ENCODE data around the gene RNASE1.

The RNASE1 gene

GRCh38 chr14:20805485-20805884 is 2.8 kb upstream of the RNASE1 start:
- ChIA-PET CTCF (no interaction called here), POLR2A (no interaction called here)
- Histone ChIP-seq H3K4me1 (ENCODE audit: control insufficient read depth, insufficient read depth, low read length) (peaks cover 7% of the 10 kb centered on the region), H3K4me3 (ENCODE audit: low read depth, low read length) (no peak overlapping the region), H3K36me3 (ENCODE audit: control insufficient read depth in 2 of 2, insufficient read depth in 1 of 2, low read length in 2 of 2) (no peaks in the 10 kb centered on the region), H3K27ac (ENCODE audit: extremely low read depth, low read depth, low read length) (no peak overlapping the region), H3K9me3 (ENCODE audit: control insufficient read depth, insufficient read depth, low read depth, low read length) (no peaks in the 10 kb centered on the region)
- TF ChIP-seq, protein P1, sequence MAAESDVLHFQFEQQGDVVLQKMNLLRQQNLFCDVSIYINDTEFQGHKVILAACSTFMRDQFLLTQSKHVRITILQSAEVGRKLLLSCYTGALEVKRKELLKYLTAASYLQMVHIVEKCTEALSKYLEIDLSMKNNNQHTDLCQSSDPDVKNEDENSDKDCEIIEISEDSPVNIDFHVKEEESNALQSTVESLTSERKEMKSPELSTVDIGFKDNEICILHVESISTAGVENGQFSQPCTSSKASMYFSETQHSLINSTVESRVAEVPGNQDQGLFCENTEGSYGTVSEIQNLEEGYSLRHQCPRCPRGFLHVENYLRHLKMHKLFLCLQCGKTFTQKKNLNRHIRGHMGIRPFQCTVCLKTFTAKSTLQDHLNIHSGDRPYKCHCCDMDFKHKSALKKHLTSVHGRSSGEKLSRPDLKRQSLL (tag by site-specific recombination; IDR thresholded peaks at IDR 0.05) = no peak
- TF ChIP-seq ZFP37 (tag by site-specific recombination; IDR thresholded peaks at IDR 0.05) (no peak), ZNF311 (tag by site-specific recombination; IDR thresholded peaks at IDR 0.05; ENCODE audit: borderline replicate concordance) (no peak), ZNF837 (tag by site-specific recombination; IDR thresholded peaks at IDR 0.05) (no peak), ZNF768 (tag by site-specific recombination; IDR thresholded peaks at IDR 0.05) (no peak), ZNF629 (tag by site-specific recombination; IDR thresholded peaks at IDR 0.05) (no peak), ZNF16 (tag by site-specific recombination; IDR thresholded peaks at IDR 0.05; ENCODE audit: low read depth) (no peak), ZNF560 (tag by site-specific recombination; IDR thresholded peaks at IDR 0.05; ENCODE audit: borderline replicate concordance) (no peak), ZNF423 (tag by site-specific recombination; IDR thresholded peaks at IDR 0.05) (no peak), ATF2 (tag by site-specific recombination; IDR thresholded peaks at IDR 0.05; ENCODE audit: low read depth) (no peak), ZNF555 (tag by site-specific recombination; conservative IDR thresholded peaks at IDR 0.05) (no peak)

DNA sequence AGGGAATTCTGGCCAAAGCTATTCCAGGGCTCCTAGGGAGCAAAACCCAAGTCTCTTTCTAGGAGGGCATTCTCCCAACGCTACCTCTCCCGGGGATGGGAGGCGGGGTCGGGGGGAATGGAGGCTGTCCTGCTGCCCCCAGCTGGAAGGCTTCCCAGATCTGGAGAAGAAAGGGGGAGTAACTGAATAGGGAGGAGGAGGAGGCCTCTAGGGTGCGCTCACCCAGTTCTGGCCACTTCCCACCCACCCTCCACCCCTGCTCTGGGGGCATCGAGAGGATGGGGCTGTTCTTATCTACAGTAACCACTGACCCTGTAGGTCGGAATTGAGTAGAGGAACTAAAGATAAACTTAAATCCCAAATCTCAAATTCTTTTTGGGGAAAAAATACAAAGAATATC is 579 bp upstream of the RNASE1 start:
- CTCF ChIA-PET = no interaction called here
- H3K27ac ChIP-seq (ENCODE audit: extremely low read depth, low read depth, low read length) = no peak overlapping the region
- H3K4me3 ChIP-seq (ENCODE audit: low read depth, low read length) = no peak overlapping the region
- TF ChIP-seq ZNF114 (tag by site-specific recombination; IDR thresholded peaks at IDR 0.05) (no peak), ZNF19 (tag by site-specific recombination; IDR thresholded peaks at IDR 0.05; ENCODE audit: low read depth) (no peak), PRDM2 (tag by site-specific recombination; IDR thresholded peaks at IDR 0.05; ENCODE audit: borderline replicate concordance) (no peak), ZNF266 (tag by site-specific recombination; IDR thresholded peaks at IDR 0.05; ENCODE audit: low read depth) (no peak)
- TF ChIP-seq, protein P2, sequence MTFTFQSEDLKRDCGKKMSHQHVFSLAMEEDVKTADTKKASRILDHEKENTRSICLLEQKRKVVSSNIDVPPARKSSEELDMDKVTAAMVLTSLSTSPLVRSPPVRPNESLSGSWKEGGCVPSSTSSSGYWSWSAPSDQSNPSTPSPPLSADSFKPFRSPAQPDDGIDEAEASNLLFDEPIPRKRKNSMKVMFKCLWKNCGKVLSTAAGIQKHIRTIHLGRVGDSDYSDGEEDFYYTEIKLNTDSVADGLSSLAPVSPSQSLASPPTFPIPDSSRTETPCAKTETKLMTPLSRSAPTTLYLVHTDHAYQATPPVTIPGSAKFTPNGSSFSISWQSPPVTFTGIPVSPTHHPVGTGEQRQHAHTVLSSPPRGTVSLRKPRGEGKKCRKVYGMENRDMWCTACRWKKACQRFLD (tag by site-specific recombination; IDR thresholded peaks at IDR 0.05) = no peak
- POLR2A ChIA-PET = no interaction called here
- peaks cover 4% of the 10 kb centered on the region; the same call in 1 of the 2 replicates for H3K4me1 ChIP-seq (ENCODE audit: control insufficient read depth, insufficient read depth, low read length)
- H3K36me3 ChIP-seq (ENCODE audit: control insufficient read depth in 2 of 2, insufficient read depth in 1 of 2, low read length in 2 of 2) = no peaks in the 10 kb centered on the region
- H3K9me3 ChIP-seq (ENCODE audit: control insufficient read depth, insufficient read depth, low read depth, low read length) = no peaks in the 10 kb centered on the region

Measured in HEK293 (cell line).